Pons (tissue), 1 donor: Measurements from ENCODE around the gene TAPBPL.
"Not testable (repeated sequence)": the region's sequence is repeated elsewhere in the genome, so short reads cannot be mapped to it uniquely, and the experiment has no call there.

ENCODE experiments used
- DNase-seq: peaks from one replicate; pipeline ENCODE4 v3.0.0-alpha.2; 2016; ENCODE audit warnings: low spot score

TAPBPL gene

DNA sequence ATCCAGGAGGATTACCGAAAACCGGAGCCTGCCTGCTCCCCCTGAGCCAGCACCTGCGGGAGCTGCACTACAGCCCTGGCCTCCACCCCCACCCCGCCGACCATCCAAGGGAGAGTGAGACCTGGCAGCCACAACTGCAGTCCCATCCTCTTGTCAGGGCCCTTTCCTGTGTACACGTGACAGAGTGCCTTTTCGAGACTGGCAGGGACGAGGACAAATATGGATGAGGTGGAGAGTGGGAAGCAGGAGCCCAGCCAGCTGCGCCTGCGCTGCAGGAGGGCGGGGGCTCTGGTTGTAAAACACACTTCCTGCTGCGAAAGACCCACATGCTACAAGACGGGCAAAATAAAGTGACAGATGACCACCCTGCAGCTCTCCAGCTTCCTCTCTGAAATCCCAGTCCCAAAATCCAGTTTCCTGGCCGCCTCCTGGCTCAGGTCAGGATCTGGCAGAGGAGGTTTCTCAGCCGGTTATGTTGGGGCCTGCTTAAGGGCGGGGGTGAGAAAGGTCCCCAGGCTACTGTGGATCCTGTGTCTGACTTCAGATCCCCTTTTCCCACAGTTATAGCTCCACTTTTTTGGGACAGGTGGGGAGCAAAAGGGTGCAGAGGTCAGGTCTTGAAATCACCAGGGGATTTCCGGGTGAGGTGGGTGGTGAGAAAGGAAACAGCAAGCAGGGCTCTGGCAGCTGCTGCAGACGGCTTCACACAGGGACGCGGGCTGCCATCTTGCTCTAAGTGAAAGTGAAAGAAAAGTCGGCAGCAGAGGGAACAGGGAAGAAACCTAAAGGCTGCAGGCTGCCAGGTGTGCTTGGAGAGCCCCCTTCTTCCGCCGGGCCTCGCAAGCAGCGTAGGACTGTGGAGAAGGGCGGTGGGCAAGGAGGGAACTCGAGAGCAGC lies at the start of gene TAPBPL:
Gene TAPBPL (plus strand): TSS at position 695 of the 897 bp plus-strand sequence. CDS start 207 bp downstream, outside the sequence.
- peak; percentile 94 for DNase-seq

DNA sequence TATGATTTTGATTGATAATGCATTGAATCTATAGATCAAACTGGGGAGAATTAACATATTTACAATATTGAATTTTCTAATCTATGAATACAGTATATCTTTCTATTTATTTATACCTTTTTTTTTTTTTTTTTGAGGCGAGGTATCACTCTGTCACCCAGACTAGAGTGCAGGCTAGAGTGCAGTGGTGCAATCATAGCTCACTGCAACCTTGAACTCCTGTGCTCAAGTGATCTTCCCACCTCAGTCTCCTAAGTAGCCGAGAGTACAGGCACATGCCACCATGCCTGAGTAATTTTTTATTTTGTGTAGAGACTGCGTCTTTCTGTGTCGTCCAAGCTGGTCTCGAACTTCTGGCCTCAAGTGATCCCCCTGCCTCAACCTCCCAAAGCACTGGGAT lies 47.5 kb upstream of the TAPBPL start:
- DNase-seq, result no peak

DNA sequence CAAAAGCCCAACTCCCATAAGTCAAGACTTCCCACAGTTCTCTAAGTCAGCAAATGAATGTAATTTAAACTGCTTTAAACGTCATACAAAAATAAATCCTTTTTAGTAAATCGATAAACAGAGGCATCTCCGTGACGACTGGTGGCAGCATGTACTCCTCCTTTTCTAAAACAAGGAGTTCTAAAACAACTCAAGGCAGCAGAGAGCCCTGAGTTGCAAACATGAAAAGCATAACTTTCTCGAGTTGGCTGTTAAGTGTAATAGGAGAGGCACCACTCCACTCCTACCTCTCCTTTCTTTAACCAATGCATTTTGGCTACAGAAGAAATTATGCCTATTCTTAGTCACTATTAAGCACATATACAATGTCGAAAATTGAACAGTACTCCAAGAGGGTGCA lies 45.9 kb upstream of the TAPBPL start:
- no peak for DNase-seq

- no peak for DNase-seq
Measured at GRCh38 chr12:6407236-6407954, 44.4 kb upstream of the TAPBPL start.

- DNase-seq, result peak; percentile 64
Measured at GRCh38 chr12:6416596-6416995, 35.2 kb upstream of the TAPBPL start.

- DNase-seq, result no peak
Measured at GRCh38 chr12:6418796-6419195, 33.0 kb upstream of the TAPBPL start.

DNA sequence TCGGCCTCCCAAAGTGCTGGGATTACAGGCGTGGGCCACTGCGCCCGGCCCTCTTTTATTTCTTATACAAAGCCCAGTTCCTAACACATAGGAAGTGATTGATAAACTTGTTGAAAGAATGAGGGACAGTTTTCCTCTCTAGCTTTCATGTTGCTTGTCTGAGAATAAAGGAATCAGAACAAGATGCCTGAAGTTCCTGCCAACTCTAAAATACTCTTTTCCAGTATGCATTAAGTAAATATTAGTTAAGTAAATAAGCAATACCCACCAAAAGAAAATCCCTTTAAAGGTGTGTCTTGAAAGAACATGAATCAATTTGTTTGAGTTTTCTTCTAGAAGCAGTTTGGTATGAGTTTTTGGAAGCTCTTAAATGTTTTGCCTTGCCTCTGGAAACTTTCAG lies 31.5 kb upstream of the TAPBPL start:
- no peak for DNase-seq

GRCh38 chr12:6423267-6424007 lies 28.4 kb upstream of the TAPBPL start:
- peak; percentile 96 for DNase-seq

DNA sequence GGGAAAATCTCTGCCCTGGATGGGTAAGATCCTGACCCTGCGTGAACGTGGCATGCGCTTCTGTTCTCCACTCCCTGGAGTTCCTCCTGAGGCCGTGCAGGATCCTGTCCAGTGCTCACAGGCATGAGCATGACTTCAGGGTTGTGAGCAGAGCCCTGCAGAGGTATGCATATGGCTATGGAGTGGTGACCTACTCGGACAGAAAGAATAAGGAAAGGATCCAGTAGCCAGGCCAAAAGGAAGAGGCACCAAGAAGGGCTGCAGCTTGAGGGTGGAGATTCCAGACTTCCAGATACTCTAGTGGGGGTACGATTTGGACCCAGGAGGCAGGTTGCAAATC lies 27.9 kb upstream of the TAPBPL start:
- no peak for DNase-seq

DNA sequence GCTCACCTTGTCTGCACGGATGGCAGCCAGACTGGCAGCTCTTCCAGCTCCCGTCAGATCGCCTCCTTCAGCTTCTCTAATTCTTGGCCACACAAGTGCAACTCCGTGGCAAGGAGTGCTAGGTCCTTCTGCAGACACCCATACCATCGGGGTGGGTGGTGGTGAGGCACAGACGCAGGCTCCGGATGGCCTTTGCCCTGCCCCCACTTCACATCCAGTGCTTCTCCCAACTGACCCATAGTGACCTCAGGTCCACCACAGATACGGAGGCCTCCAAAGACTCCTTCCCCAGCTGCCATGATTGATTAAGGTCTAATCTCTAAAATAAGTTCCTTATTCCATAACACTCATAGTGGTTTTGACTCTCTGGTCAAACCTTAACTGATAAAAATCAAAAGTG lies 27.0 kb upstream of the TAPBPL start:
- DNase-seq, result no peak

GRCh38 chr12:6425590-6426531 lies 26.0 kb upstream of the TAPBPL start:
- no peak for DNase-seq

- DNase-seq, result no peak
Measured at GRCh38 chr12:6426882-6427671, 24.8 kb upstream of the TAPBPL start.

DNA sequence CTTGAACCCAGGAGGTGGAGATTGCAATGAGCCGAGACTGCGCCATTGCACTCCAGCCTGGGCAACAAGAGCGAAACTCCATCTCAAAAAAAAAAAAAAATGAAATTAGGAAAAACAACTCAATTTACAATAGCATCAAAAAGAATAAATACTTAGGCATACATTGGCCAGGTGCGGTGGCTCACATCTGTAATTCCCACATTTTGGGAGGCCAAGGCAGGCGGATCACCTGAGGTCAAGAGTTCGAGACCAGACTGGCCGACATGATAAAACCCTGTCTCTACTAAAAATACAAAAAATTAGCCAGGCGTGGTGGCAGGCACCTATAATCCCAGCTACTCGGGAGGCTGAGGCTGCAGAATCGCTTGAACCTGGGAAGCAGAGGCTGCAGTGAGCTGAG lies 24.0 kb upstream of the TAPBPL start:
- DNase-seq, result not testable (repeated sequence)

DNA sequence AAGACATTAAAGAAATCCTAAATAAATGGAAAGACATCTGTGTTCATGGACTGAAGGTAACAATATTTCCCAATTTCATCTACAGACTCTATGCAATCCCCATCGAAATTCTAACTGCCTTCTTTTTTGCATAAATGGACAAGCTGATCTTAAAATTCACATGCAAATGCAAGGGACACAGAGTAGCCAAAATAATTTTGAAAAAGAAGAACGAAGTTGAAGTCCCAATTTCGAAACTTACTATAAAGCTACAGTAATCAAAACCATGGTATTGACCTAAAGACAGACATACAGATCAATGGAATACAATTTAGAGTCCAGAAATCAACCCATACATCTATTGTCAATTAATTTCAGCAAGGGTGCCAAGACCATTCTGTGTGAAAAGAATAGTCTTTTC lies 23.5 kb upstream of the TAPBPL start:
- DNase-seq, result no peak

DNA sequence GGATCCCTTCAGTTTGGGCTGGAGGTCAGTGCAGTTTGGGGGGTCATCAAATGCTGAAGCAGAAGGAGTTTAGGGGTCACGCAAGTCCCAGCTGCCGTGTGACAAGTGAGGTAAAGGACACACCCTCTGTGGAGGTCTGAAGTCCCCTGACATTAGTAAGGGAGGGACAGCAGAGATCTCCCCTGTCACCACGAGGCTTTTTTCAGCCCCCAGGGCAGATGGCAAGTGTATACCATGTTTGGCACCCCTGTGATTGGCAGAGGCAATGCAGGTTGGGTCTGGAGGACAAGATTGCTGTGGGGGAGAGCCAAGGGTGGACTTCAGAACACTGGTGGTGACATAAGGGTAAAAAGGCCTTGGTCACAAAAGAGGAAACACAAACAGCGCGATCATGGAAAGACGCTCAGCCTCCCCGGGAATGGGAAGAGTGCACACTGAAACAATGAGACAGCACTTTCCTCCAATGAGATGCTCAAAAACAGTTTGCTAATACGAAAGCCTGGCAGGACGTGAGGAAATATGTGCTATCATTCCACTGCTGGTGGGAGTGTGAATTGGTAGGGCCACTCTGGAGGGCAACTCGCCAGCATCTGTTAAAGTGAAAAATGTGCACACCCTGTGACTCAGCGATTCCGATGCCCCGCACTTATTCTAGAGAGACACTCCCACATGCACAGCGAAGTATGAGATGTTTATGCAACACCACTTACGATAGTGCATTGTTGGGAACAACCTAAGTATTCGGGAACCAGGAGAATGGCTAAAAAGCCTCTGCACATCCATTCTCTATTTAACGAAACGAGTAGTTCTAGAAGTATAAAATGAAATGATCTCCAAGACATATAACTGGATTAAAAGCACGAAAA lies 21.5 kb upstream of the TAPBPL start:
- peak; percentile 70 for DNase-seq

- no peak for DNase-seq
Measured at GRCh38 chr12:6432991-6433390, 18.9 kb upstream of the TAPBPL start.

DNA sequence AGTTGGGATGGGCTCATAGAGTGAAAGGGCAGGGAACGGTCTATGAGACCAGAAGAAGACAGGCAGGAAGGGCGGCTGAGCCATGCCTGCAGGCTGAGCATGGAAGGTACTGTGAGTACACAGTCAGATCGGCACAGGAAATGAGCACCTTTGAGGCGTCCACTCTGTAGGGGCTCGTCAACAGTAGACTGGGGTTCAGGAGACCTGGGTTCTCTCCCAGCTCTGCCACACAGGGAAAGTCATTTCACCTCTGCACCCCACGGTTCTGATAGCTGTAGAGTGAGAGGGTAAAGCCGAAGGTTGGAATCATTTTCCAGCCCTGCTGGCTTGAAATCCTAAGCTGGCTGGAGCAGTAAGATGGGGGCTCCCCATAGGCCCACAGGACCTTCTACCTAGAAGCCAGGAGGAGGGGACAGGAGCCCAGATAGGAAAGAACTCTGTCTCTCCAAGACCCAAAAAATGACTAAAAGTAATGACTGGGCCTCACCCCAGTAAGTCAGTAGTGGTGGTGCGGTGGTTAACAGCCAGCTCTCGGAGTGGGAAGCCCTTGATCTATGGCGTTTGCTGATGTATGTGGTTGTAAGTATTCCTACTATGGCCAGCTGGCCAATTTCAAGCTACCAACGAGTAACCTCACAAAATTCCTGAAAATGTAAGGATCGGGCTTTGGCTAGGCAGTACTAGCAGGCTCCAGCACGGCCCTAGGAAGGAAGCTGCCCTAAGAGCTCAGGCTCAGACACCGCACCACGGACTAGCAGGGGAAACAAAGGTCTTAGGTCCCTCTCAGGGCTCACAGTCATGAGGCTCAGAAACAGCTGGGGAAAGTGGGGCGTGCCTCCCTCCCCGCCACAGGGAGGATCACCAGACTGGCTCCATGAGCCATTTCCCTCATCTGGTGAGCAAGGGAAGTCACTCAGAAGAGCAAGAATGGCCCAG lies 17.4 kb upstream of the TAPBPL start:
- DNase-seq, result no peak

DNA sequence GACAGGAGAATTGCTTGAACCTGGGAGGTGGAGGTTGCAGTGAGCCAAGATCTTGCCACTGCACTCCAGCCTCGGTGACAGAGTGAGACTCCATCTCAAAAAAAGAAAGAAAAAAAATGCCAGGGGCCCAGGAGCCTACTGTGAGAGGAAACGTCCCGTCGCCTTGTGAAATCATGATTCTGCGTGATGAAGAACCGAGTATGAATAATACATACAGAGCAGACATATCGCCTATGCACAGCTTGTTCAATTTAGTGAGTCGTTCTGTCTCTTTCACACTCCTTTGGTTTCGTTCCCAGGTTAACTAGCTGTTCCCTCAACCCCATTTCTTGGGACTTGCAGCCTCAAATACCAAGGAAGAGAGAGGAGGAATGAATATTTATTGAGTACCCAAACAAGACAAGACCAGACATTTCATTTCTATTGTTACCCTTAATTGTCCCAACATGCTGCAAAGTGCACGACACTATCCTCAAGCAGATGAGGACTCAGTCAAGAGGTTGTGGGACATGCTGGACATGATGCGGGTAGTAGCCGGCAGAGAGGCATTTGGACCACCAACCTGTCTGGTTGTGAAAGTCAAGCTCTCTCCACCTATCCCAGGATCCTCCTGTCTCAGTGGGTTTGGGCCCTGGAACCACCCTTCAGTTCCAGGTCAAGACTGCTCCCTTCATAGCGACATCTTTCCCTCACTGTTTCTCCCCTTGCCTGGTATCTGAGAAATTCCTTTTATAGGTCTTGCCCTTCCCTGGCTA lies 15.7 kb upstream of the TAPBPL start:
- DNase-seq, result no peak
